CD4-positive, alpha-beta T cell (primary cell): ENCODE data around the gene FBXO15. TPM values are rescaled to one million over a fixed set of nuclear protein-coding genes. Genes with fewer than 3 reads are reported as not detected.
A peak's percentile ranks its signal among the peaks of the same experiment; 100 is the strongest.

Experiments used
- ATAC-seq: fragments of 200-7000 bp; cut with Tn5 transposase; one replicate; pipeline ENCODE4 v1.10.0; 2022; ENCODE audit warnings: mild to moderate bottlenecking; ENCODE audit not compliant: poor library complexity
- CTCF ChIA-PET: fragments of 350-600 bp; sonication (Branson Sonifier 250); formaldehyde crosslinking; loops from one replicate; lab custom pipeline; 2021; ENCODE audit warnings: antibody characterized with exemption, inconsistent platforms; lab: Charles Lee
- POLR2A ChIA-PET: fragments of 350-600 bp; sonication (Branson Sonifier 250); formaldehyde crosslinking; loops from one replicate; lab custom pipeline; 2021; ENCODE audit warnings: antibody characterized with exemption, inconsistent platforms; lab: Charles Lee
- DNase-seq, 14 experiments: peaks; one replicate each; pipeline ENCODE4 v3.0.0-alpha.2; 2013 to 2020; ENCODE audit warnings: mixed read lengths in 2 of 14
- H3K27ac ChIP-seq, 2 donors: one replicate each; pipeline versions ENCODE4 v1.5.1 to v1.7.0; 2013; ENCODE audit warnings: low read length in 2 of 2, low read depth in 1 of 2, mild to moderate bottlenecking in 1 of 2
- H3K27me3 ChIP-seq, 2 experiments: 1 replicate in 1 of 2; 2 replicates in 1 of 2; pipeline versions ENCODE4 v1.6.1 to v1.7.0; 2013; ENCODE audit warnings: low read length in 2 of 2, control low read depth in 1 of 2, mild to moderate bottlenecking in 1 of 2, moderate library complexity in 1 of 2; ENCODE audit not compliant: insufficient read depth in 2 of 2, control insufficient read depth in 1 of 2
- H3K36me3 ChIP-seq: one replicate; pipeline ENCODE4 v1.6.1; 2013; ENCODE audit warnings: low read length, control low read depth; ENCODE audit not compliant: insufficient read depth
- H3K4me1 ChIP-seq: one replicate; pipeline ENCODE4 v1.6.1; 2013; ENCODE audit warnings: low read length, control low read depth; ENCODE audit not compliant: insufficient read depth
- H3K4me3 ChIP-seq: one replicate; pipeline ENCODE4 v1.5.1; 2013; ENCODE audit warnings: mild to moderate bottlenecking, low read length, moderate library complexity
- H3K9me3 ChIP-seq, 2 experiments: 1 replicate in 1 of 2; 2 replicates in 1 of 2; pipeline versions ENCODE4 v1.6.1 to v1.7.0; 2013; ENCODE audit warnings: low read length in 2 of 2, mild to moderate bottlenecking in 2 of 2, control low read depth in 1 of 2, moderate library complexity in 1 of 2; ENCODE audit not compliant: control insufficient read depth in 1 of 2, insufficient read depth in 1 of 2
- H3K27ac Mint-ChIP-seq: one replicate; pipeline ENCODE4 v1.8.0; 2020; ENCODE audit warnings: mixed read lengths
- H3K27me3 Mint-ChIP-seq: one replicate; pipeline ENCODE4 v1.8.0; 2021; ENCODE audit warnings: mixed read lengths
- H3K36me3 Mint-ChIP-seq: one replicate; pipeline ENCODE4 v1.8.0; 2021; ENCODE audit warnings: low read depth, mixed read lengths
- H3K4me1 Mint-ChIP-seq: one replicate; pipeline ENCODE4 v1.8.0; 2021; ENCODE audit warnings: low read depth, mixed read lengths
- H3K4me3 Mint-ChIP-seq: one replicate; pipeline ENCODE4 v1.8.0; 2020; ENCODE audit warnings: mild to moderate bottlenecking, mixed read lengths
- H3K9me3 Mint-ChIP-seq: one replicate; pipeline ENCODE4 v1.8.0; 2020; ENCODE audit warnings: mixed read lengths
- intact Hi-C, 2 experiments: fragments of 100-400 bp; cut with DNase I in 1 of 2; cut with micrococcal nuclease in 1 of 2; formaldehyde crosslinking; loops; one replicate each; pipeline versions ENCODE4 v1.15.1 to v1.9.0; 2023 to 2025; cut with DNase I, micrococcal nuclease
- total RNA-seq, 174 experiments: library from RNA in 2 of 174; stranded (reverse) in 2 of 174; gene quantifications; one replicate each; pipeline ENCODE4 v1.2.3 and lab custom pipeline; 2021 to 2026
- TF ChIP-seq, protein P1 (sequence below): fragments of 200-600 bp; IDR thresholded peaks from one replicate; pipeline ENCODE4 v1.8.0; 2022; ENCODE audit warnings: antibody characterized with exemption, mild to moderate bottlenecking

FBXO15 gene
- total RNA-seq, 2 experiments from 2014 or later = 0.58 to 1.0 TPM

DNA sequence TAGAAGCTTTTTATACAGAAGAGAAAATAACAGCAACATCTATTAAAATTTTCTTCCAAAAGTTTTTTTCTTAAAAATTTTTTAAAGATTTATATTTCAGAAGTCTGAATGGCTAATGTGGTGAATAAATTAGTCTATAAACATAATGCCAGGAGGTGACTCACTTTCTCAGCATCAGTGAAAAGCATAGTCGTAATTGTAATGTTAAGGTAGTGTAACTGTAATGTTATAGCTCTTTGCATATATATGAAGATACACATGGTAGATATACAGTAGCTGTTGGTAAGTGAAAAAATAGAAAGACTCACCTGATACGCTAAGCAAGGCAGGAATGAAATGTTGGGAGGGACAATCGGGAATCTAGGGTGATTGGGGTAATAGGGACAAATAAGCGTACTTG is 6.2 kb upstream of the FBXO15 start:
- Mint-ChIP-seq H3K4me1 (peaks cover 40% of the 10 kb centered on the region), H3K36me3 (peaks cover 76% of the 10 kb centered on the region), H3K4me3 (no peak overlapping the region), H3K27ac (no peak overlapping the region), H3K27me3 (no peaks in the 10 kb centered on the region), H3K9me3 (no peaks in the 10 kb centered on the region)
- Histone ChIP-seq H3K27ac (no peak overlapping the region), H3K27me3 (no peaks in the 10 kb centered on the region), H3K4me3 (no peak overlapping the region), H3K4me1 (peaks cover 13% of the 10 kb centered on the region), H3K9me3 (no peaks in the 10 kb centered on the region), H3K36me3 (peaks cover 54% of the 10 kb centered on the region)
- TF ChIP-seq, protein P1, sequence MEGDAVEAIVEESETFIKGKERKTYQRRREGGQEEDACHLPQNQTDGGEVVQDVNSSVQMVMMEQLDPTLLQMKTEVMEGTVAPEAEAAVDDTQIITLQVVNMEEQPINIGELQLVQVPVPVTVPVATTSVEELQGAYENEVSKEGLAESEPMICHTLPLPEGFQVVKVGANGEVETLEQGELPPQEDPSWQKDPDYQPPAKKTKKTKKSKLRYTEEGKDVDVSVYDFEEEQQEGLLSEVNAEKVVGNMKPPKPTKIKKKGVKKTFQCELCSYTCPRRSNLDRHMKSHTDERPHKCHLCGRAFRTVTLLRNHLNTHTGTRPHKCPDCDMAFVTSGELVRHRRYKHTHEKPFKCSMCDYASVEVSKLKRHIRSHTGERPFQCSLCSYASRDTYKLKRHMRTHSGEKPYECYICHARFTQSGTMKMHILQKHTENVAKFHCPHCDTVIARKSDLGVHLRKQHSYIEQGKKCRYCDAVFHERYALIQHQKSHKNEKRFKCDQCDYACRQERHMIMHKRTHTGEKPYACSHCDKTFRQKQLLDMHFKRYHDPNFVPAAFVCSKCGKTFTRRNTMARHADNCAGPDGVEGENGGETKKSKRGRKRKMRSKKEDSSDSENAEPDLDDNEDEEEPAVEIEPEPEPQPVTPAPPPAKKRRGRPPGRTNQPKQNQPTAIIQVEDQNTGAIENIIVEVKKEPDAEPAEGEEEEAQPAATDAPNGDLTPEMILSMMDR = no peak
- no peak for ATAC-seq
- POLR2A ChIA-PET = no interaction called here
- intact Hi-C loops = loop anchor here in 1 of 2 experiments (5.0 kb wide), 2 partner anchors 139 to 444 kb away; partner anchors contain the start of genes CYB5A and ZNF407
- no peak for DNase-seq
- CTCF ChIA-PET = no interaction called here

DNA sequence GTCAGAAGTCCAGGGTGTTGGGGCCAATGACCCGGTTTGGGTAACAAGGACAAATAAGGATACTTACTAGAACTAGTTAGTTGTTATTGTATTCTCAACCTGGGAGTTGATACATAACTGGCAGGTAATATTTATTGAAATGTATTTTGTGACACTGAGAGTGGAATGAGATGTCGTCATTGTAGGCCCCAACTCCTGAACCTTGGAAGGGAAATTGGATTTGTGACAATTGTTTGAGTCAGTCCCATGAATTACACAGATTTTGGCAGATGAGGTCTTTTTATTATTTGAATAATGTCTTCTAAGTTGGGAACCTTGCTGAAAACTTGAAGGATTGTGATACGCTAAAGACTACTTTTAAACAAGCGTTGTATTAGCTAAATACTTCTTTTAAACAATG is 5.7 kb upstream of the FBXO15 start:
- no peaks in the 10 kb centered on the region for H3K9me3 ChIP-seq
- H3K27ac ChIP-seq = no peak overlapping the region
- H3K4me3 ChIP-seq = no peak overlapping the region
- Mint-ChIP-seq H3K4me3 (no peak overlapping the region), H3K9me3 (no peaks in the 10 kb centered on the region), H3K4me1 (peaks cover 45% of the 10 kb centered on the region), H3K27me3 (no peaks in the 10 kb centered on the region), H3K27ac (no peak overlapping the region), H3K36me3 (peaks cover 76% of the 10 kb centered on the region)
- ATAC-seq (no peak), DNase-seq (no peak)
- TF ChIP-seq, protein P1 = no peak
- H3K4me1 ChIP-seq = peaks cover 17% of the 10 kb centered on the region
- intact Hi-C loops = loop anchor here in 1 of 2 experiments (5.0 kb wide), 2 partner anchors 139 to 444 kb away; partner anchors contain the start of genes CYB5A and ZNF407
- ChIA-PET CTCF (no interaction called here), POLR2A (no interaction called here)
- H3K27me3 ChIP-seq = no peaks in the 10 kb centered on the region
- H3K36me3 ChIP-seq = peaks cover 50% of the 10 kb centered on the region

DNA sequence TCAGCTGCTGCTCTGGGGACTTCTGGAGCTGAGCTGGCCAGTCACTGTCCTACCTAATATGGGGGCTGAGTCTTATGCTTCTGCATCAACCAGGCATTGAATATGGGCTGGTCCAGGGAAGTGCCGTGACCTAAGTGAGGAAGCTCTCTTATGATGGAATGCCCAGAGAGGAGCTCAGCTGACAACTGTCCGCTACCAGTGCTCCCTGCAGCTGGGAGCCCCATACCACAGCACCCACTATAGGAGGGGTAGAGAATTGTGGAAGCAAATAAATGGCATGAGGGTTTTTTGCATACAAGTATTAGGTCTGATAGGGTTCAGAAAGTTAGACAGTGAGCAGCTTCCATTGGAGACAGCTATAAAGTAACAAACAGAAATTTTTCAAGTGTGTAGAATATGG is 5.2 kb upstream of the FBXO15 start:
- Histone ChIP-seq H3K27me3 (no peaks in the 10 kb centered on the region), H3K27ac (no peak overlapping the region), H3K4me1 (peaks cover 19% of the 10 kb centered on the region), H3K4me3 (no peak overlapping the region), H3K36me3 (peaks cover 45% of the 10 kb centered on the region), H3K9me3 (no peaks in the 10 kb centered on the region)
- H3K9me3 Mint-ChIP-seq = no peaks in the 10 kb centered on the region
- peaks cover 49% of the 10 kb centered on the region for H3K4me1 Mint-ChIP-seq
- intact Hi-C loops = loop anchor here in 1 of 2 experiments (5.0 kb wide), 2 partner anchors 139 to 444 kb away; partner anchors contain the start of genes CYB5A and ZNF407
- H3K36me3 Mint-ChIP-seq = peaks cover 76% of the 10 kb centered on the region
- peak in 1 of 14 experiments; percentile 23 for DNase-seq
- H3K27ac Mint-ChIP-seq = no peak overlapping the region
- ATAC-seq = no peak
- TF ChIP-seq, protein P1 = no peak
- no peak overlapping the region for H3K4me3 Mint-ChIP-seq
- CTCF ChIA-PET = no interaction called here
- POLR2A ChIA-PET = no interaction called here
- H3K27me3 Mint-ChIP-seq = no peaks in the 10 kb centered on the region
